Measurements from ENCODE around the gene ALX3.

DNA sequence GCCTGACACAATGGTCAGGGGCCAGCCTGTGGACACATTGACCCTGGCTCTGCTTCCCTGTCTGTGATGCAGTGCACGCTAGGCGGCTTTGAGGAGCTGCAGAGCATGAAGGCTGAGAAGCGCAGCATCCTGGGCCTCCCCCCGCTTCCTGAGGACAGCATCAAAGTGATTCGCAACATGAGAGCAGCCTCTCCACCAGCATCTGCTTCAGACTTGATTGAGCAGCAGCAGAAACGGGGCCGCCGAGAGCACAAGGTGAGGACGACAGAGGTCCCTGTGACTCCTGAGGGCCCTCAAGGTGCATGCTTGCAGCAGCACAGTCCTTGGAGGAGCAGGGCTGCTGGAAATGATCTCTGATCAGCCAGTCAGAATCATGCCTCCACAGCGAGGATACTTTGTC, 27.5 kb downstream of the ALX3 start:
- no peak for TF ChIP-seq POLR2AphosphoS5 (IDR thresholded peaks at IDR 0.05; ENCODE audit: low read depth, low read length)
- no peak for TF ChIP-seq POLR2A (IDR thresholded peaks at IDR 0.05; ENCODE audit: low read depth, low read length)
